ENCODE results near the gene VAV2.

Gene VAV2

GRCh38 chr9:133805876-133806622 lies 186.1 kb downstream of the VAV2 start:
- Histone ChIP-seq H3K4me3 (ENCODE audit: low read length) (no peak overlapping the region), H3K27me3 (ENCODE audit: insufficient read depth, low read length) (no peaks in the 10 kb centered on the region), H3K9ac (ENCODE audit: low read depth, low read length) (no peak overlapping the region), H3K27ac (ENCODE audit: low read length) (no peak overlapping the region), H3K9me3 (ENCODE audit: insufficient read depth, low read depth, low read length) (no peaks in the 10 kb centered on the region), H3K36me3 (ENCODE audit: insufficient read depth, low read depth, low read length) (no peaks in the 10 kb centered on the region), H3K4me1 (ENCODE audit: insufficient read depth, low read length) (no peaks in the 10 kb centered on the region)

GRCh38 chr9:133804199-133804598 lies 187.9 kb downstream of the VAV2 start:
- Histone ChIP-seq H3K9ac (ENCODE audit: low read depth, low read length) (no peak overlapping the region), H3K9me3 (ENCODE audit: insufficient read depth, low read depth, low read length) (no peaks in the 10 kb centered on the region), H3K4me3 (ENCODE audit: low read length) (no peak overlapping the region), H3K27me3 (ENCODE audit: insufficient read depth, low read length) (no peaks in the 10 kb centered on the region), H3K36me3 (ENCODE audit: insufficient read depth, low read depth, low read length) (no peaks in the 10 kb centered on the region), H3K27ac (ENCODE audit: low read length) (no peak overlapping the region), H3K4me1 (ENCODE audit: insufficient read depth, low read length) (no peaks in the 10 kb centered on the region)

DNA sequence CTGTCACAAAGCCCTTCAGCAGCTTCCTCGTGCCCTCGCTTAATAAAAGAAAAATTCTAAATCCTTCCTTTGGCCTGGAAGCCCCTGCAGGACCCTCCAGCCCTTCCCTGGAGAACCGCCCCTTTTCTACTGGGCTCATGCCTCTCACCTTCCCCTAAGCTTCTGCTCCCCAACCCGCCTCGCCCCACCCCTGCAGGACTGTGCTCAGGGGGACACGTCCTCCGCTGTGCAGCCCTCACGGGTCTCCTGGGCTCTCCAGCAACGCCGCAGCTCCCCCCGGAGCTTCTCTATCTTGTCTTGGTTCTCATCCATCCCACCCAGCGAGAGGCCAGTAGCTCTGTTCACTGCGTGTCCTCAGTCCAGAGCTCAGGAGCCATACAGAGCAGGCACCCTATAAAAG lies 188.4 kb downstream of the VAV2 start:
- no peaks in the 10 kb centered on the region for H3K27me3 ChIP-seq (ENCODE audit: insufficient read depth, low read length)

GRCh38 chr9:133803028-133803585 lies 189.0 kb downstream of the VAV2 start:
- no peaks in the 10 kb centered on the region for H3K27me3 ChIP-seq (ENCODE audit: insufficient read depth, low read length)
- H3K9ac ChIP-seq (ENCODE audit: low read depth, low read length) = no peak overlapping the region
- H3K4me3 ChIP-seq (ENCODE audit: low read length) = no peak overlapping the region
- H3K9me3 ChIP-seq (ENCODE audit: insufficient read depth, low read depth, low read length) = no peaks in the 10 kb centered on the region
- H3K27ac ChIP-seq (ENCODE audit: low read length) = no peak overlapping the region
- H3K4me1 ChIP-seq (ENCODE audit: insufficient read depth, low read length) = no peaks in the 10 kb centered on the region
- no peaks in the 10 kb centered on the region for H3K36me3 ChIP-seq (ENCODE audit: insufficient read depth, low read depth, low read length)

More for the DNA sequence above, 188.4 kb downstream of the VAV2 start:
- no peak overlapping the region for H3K27ac ChIP-seq (ENCODE audit: low read length)
- no peak overlapping the region for H3K4me3 ChIP-seq (ENCODE audit: low read length)
- H3K9me3 ChIP-seq (ENCODE audit: insufficient read depth, low read depth, low read length) = no peaks in the 10 kb centered on the region
- no peak overlapping the region for H3K9ac ChIP-seq (ENCODE audit: low read depth, low read length)
- H3K4me1 ChIP-seq (ENCODE audit: insufficient read depth, low read length) = no peaks in the 10 kb centered on the region
- H3K36me3 ChIP-seq (ENCODE audit: insufficient read depth, low read depth, low read length) = no peaks in the 10 kb centered on the region

DNA sequence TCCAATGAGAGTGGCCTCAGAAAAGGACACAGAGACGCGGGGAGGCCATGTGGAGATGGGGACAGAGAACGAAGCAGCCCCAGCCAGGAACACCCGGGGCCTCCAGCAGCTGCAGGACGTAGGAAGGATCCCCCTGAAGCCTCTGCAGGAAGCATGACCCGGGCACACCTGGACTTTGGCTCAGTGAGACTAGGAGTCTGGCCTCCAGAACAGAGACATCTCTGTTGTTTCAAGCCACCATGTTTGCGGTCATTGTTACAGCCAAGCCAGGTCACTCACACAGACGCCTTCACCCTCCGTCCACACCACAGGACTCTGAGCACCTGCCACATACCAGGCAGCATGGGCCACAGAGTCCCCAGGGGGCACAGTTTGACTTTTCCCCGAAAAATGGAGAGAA lies 190.4 kb downstream of the VAV2 start:
- H3K36me3 ChIP-seq (ENCODE audit: insufficient read depth, low read depth, low read length) = no peaks in the 10 kb centered on the region
- H3K4me3 ChIP-seq (ENCODE audit: low read length) = no peak overlapping the region
- H3K27ac ChIP-seq (ENCODE audit: low read length) = no peak overlapping the region
- no peak overlapping the region for H3K9ac ChIP-seq (ENCODE audit: low read depth, low read length)
- no peaks in the 10 kb centered on the region for H3K4me1 ChIP-seq (ENCODE audit: insufficient read depth, low read length)
- H3K27me3 ChIP-seq (ENCODE audit: insufficient read depth, low read length) = no peaks in the 10 kb centered on the region
- H3K9me3 ChIP-seq (ENCODE audit: insufficient read depth, low read depth, low read length) = no peaks in the 10 kb centered on the region

DNA sequence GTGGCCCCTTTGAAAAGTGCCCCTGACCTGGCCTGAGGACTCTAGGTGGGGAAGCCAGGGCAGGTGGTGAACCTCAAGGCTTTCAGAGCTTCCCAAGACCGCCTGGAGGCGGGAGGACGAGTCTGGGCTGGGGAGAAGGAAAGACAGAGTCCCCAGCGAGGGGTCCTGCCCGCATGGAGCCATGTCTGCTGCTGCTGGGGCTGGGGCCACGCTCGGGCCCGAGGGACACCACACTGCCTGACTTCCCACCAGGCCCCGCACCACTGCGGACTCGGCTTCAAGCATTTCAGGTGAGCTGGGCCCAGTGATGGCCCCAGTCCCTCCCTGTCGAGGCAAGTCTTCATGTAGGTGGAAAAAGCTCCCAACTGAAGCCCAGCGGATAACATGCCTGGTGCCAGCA lies 191.9 kb downstream of the VAV2 start:
- Histone ChIP-seq H3K36me3 (ENCODE audit: insufficient read depth, low read depth, low read length) (no peaks in the 10 kb centered on the region), H3K4me1 (ENCODE audit: insufficient read depth, low read length) (no peaks in the 10 kb centered on the region), H3K9me3 (ENCODE audit: insufficient read depth, low read depth, low read length) (no peaks in the 10 kb centered on the region), H3K9ac (ENCODE audit: low read depth, low read length) (no peak overlapping the region), H3K27ac (ENCODE audit: low read length) (no peak overlapping the region), H3K4me3 (ENCODE audit: low read length) (no peak overlapping the region), H3K27me3 (ENCODE audit: insufficient read depth, low read length) (no peaks in the 10 kb centered on the region)

GRCh38 chr9:133799716-133800115 lies 192.4 kb downstream of the VAV2 start:
- no peak overlapping the region for H3K9ac ChIP-seq (ENCODE audit: low read depth, low read length)
- H3K4me1 ChIP-seq (ENCODE audit: insufficient read depth, low read length) = no peaks in the 10 kb centered on the region
- no peak overlapping the region for H3K27ac ChIP-seq (ENCODE audit: low read length)
- H3K9me3 ChIP-seq (ENCODE audit: insufficient read depth, low read depth, low read length) = no peaks in the 10 kb centered on the region
- H3K4me3 ChIP-seq (ENCODE audit: low read length) = no peak overlapping the region
- no peaks in the 10 kb centered on the region for H3K27me3 ChIP-seq (ENCODE audit: insufficient read depth, low read length)
- H3K36me3 ChIP-seq (ENCODE audit: insufficient read depth, low read depth, low read length) = no peaks in the 10 kb centered on the region

DNA sequence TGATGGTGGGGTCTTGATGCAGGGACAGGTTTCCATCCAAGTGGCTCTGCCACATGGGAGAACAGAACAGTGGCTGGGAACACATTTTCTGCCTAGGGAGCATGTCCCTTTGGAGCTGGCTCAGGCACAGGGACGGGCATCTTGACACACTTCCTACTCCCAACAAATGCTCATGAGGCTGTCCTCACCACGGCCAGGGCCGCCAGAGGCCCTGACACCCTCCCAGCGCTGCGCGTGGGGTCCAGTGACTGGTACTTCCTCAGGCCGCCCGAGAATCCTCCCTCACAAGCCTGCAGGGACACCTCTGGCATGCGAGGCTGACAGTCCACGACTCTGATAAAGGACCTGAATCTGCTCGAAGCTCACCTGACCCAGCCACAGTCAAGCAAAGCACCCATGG lies 193.0 kb downstream of the VAV2 start:
- Histone ChIP-seq H3K9ac (ENCODE audit: low read depth, low read length) (no peak overlapping the region), H3K36me3 (ENCODE audit: insufficient read depth, low read depth, low read length) (no peaks in the 10 kb centered on the region), H3K27me3 (ENCODE audit: insufficient read depth, low read length) (no peaks in the 10 kb centered on the region), H3K27ac (ENCODE audit: low read length) (no peak overlapping the region), H3K4me1 (ENCODE audit: insufficient read depth, low read length) (no peaks in the 10 kb centered on the region), H3K9me3 (ENCODE audit: insufficient read depth, low read depth, low read length) (no peaks in the 10 kb centered on the region), H3K4me3 (ENCODE audit: low read length) (no peak overlapping the region)

GRCh38 chr9:133798160-133798559 lies 194.0 kb downstream of the VAV2 start:
- H3K4me3 ChIP-seq (ENCODE audit: low read length) = no peak overlapping the region
- no peaks in the 10 kb centered on the region for H3K4me1 ChIP-seq (ENCODE audit: insufficient read depth, low read length)
- H3K9me3 ChIP-seq (ENCODE audit: insufficient read depth, low read depth, low read length) = no peaks in the 10 kb centered on the region
- H3K27me3 ChIP-seq (ENCODE audit: insufficient read depth, low read length) = no peaks in the 10 kb centered on the region
- no peak overlapping the region for H3K9ac ChIP-seq (ENCODE audit: low read depth, low read length)
- H3K36me3 ChIP-seq (ENCODE audit: insufficient read depth, low read depth, low read length) = no peaks in the 10 kb centered on the region
- H3K27ac ChIP-seq (ENCODE audit: low read length) = no peak overlapping the region

GRCh38 chr9:133797406-133798105 lies 194.6 kb downstream of the VAV2 start:
- H3K4me3 ChIP-seq (ENCODE audit: low read length) = no peak overlapping the region
- H3K4me1 ChIP-seq (ENCODE audit: insufficient read depth, low read length) = no peaks in the 10 kb centered on the region
- H3K9ac ChIP-seq (ENCODE audit: low read depth, low read length) = no peak overlapping the region
- H3K9me3 ChIP-seq (ENCODE audit: insufficient read depth, low read depth, low read length) = no peaks in the 10 kb centered on the region
- H3K36me3 ChIP-seq (ENCODE audit: insufficient read depth, low read depth, low read length) = no peaks in the 10 kb centered on the region
- no peak overlapping the region for H3K27ac ChIP-seq (ENCODE audit: low read length)
- H3K27me3 ChIP-seq (ENCODE audit: insufficient read depth, low read length) = no peaks in the 10 kb centered on the region

GRCh38 chr9:133796562-133796961 lies 195.6 kb downstream of the VAV2 start:
- Histone ChIP-seq H3K9ac (ENCODE audit: low read depth, low read length) (no peak overlapping the region), H3K4me1 (ENCODE audit: insufficient read depth, low read length) (no peaks in the 10 kb centered on the region), H3K9me3 (ENCODE audit: insufficient read depth, low read depth, low read length) (no peaks in the 10 kb centered on the region), H3K4me3 (ENCODE audit: low read length) (no peak overlapping the region), H3K27ac (ENCODE audit: low read length) (no peak overlapping the region), H3K27me3 (ENCODE audit: insufficient read depth, low read length) (no peaks in the 10 kb centered on the region), H3K36me3 (ENCODE audit: insufficient read depth, low read depth, low read length) (0 out of 2 replicates have a peak, but pooled peaks cover 2% of the 10 kb centered on the region)

DNA sequence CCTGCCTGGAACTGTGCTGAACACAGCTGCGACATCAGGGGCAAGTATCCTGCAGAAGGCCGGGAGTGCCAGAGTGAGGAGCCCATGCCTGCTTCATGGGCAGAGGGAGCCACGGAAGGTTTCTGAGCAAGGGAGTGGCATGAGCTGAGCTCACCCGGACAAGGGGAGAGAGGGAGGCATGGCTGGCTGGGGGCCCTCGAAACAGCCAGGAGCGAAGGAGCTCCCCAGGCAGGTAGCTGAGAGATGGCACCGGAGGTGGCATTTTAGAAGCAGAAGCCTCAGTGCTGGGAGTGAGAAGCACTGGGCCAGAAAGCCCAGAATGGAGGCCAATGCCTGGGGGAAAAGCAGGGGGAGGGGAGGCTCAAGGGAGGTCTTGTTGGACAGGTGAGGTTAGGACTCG lies 197.1 kb downstream of the VAV2 start:
- Histone ChIP-seq H3K27ac (ENCODE audit: low read length) (no peak overlapping the region), H3K36me3 (ENCODE audit: insufficient read depth, low read depth, low read length) (peaks cover 5% of the 10 kb centered on the region), H3K9me3 (ENCODE audit: insufficient read depth, low read depth, low read length) (no peaks in the 10 kb centered on the region), H3K4me1 (ENCODE audit: insufficient read depth, low read length) (no peaks in the 10 kb centered on the region), H3K4me3 (ENCODE audit: low read length) (no peak overlapping the region), H3K27me3 (ENCODE audit: insufficient read depth, low read length) (no peaks in the 10 kb centered on the region), H3K9ac (ENCODE audit: low read depth, low read length) (no peak overlapping the region)
